ENCODE results near the gene CLK3. TPM values are rescaled to one million over a fixed set of nuclear protein-coding genes. Genes with fewer than 3 reads are reported as not detected.

The CLK3 gene
- total and polyA plus RNA-seq, 8 donors, result 58.0 to 91.0 (median 80.3) TPM

- no peak for DNase-seq
- Histone ChIP-seq H3K27ac (no peak overlapping the region), H3K27me3 (no peaks in the 10 kb centered on the region), H3K4me3 (no peak overlapping the region), H3K9me3 (no peaks in the 10 kb centered on the region), H3K36me3 (peaks cover 0 to 99% of the 10 kb centered on the region in 2 donors), H3K4me1 (no peaks in the 10 kb centered on the region)
- no peak for ATAC-seq
- TF ChIP-seq, protein P1, sequence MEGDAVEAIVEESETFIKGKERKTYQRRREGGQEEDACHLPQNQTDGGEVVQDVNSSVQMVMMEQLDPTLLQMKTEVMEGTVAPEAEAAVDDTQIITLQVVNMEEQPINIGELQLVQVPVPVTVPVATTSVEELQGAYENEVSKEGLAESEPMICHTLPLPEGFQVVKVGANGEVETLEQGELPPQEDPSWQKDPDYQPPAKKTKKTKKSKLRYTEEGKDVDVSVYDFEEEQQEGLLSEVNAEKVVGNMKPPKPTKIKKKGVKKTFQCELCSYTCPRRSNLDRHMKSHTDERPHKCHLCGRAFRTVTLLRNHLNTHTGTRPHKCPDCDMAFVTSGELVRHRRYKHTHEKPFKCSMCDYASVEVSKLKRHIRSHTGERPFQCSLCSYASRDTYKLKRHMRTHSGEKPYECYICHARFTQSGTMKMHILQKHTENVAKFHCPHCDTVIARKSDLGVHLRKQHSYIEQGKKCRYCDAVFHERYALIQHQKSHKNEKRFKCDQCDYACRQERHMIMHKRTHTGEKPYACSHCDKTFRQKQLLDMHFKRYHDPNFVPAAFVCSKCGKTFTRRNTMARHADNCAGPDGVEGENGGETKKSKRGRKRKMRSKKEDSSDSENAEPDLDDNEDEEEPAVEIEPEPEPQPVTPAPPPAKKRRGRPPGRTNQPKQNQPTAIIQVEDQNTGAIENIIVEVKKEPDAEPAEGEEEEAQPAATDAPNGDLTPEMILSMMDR (IDR thresholded peaks at IDR 0.05), result no peak
- intact Hi-C loops (cut with DNase I), result loop anchor here (10.0 kb wide), 2 partner anchors 133 to 323 kb away; partner anchors contain the start of gene RPP25 (in 1 of the 2)
Measured at GRCh38 chr15:74631408-74631807, 15.8 kb downstream of the CLK3 start.

DNA sequence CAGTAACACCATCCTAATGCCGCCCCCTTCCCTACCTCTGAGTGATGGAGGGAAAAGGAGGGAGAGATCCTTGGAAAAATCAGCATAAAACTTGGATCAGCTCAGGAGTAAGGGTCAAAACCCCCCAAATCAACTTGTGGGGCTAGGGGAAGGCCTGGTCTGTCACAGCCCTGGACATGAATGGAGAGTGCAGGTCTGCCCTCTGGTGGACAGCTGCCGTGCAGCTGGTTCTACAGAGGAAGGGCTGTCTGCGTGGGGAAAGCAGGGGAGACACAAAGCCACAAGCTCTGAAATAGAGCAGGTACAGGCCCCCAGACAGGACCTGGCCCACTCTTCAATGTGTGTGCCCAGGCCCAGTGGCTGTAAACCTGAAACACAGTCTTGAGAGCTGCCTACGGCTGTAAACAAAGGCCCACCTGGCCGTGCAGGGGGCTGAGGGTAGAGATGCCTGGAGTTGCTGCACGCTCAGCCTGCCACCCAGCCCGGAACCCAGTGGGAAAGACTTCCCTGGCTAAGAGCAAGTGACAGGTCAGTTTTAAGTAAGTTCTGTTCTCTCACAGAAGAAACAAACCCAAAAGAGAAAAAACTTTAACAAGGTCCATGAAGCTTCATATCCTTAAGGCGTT lies 16.4 kb downstream of the CLK3 start:
- DNase-seq, result peak in 2 of 4 donors; percentile 66 to 83
- Histone ChIP-seq H3K9me3 (no peaks in the 10 kb centered on the region), H3K4me1 (no peaks in the 10 kb centered on the region), H3K27me3 (no peaks in the 10 kb centered on the region), H3K27ac (no peak overlapping the region), H3K4me3 (no peak overlapping the region), H3K36me3 (peaks cover 0 to 99% of the 10 kb centered on the region in 2 donors)
- intact Hi-C loops (cut with DNase I), result loop anchor here (10.0 kb wide), 2 partner anchors 133 to 323 kb away; partner anchors contain the start of gene RPP25 (in 1 of the 2)
- TF ChIP-seq, protein P1 (IDR thresholded peaks at IDR 0.05), result peak; percentile 77 to 86
- peak; percentile 70 for ATAC-seq

DNA sequence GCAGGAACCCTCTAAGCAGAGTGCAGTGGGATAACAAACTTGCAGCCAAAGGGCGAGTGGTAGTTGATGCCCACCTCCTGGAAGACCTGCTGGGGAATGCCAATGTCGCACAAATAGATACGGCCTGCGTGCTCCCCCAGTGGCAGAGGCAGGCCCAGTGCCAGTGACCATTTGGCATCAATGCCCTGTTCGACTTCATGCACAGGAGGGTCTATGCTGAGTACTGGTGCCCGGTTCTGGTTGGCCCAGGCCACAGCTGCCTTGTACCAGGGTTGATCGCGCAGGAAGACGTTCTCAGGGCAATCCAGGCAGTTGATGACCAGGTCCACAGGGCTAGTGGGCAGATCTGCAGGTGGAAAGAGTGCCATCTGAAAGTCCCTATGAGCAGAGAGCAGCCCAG lies 17.0 kb downstream of the CLK3 start:
- H3K27me3 ChIP-seq, result no peaks in the 10 kb centered on the region
- intact Hi-C loops (cut with DNase I), result loop anchor here (10.0 kb wide), 2 partner anchors 132 to 322 kb away; partner anchors contain the start of gene RPP25 (in 1 of the 2)
- H3K9me3 ChIP-seq, result no peaks in the 10 kb centered on the region
- H3K36me3 ChIP-seq, result peaks cover 0 to 99% of the 10 kb centered on the region in 2 donors
- DNase-seq, result no peak
- H3K4me3 ChIP-seq, result no peak overlapping the region
- no peak for ATAC-seq
- no peak overlapping the region for H3K27ac ChIP-seq
- no peaks in the 10 kb centered on the region for H3K4me1 ChIP-seq
- TF ChIP-seq, protein P1 (IDR thresholded peaks at IDR 0.05), result no peak

- H3K4me1 ChIP-seq, result no peaks in the 10 kb centered on the region
- intact Hi-C loops (cut with DNase I), result loop anchor here (2.0 to 10.0 kb wide), 3 partner anchors 131 to 321 kb away; partner anchors contain the start of gene RPP25 (in 1 of the 2)
Measured at GRCh38 chr15:74633781-74634180, 18.1 kb downstream of the CLK3 start.

GRCh38 chr15:74635228-74635627 lies 19.6 kb downstream of the CLK3 start:
- peak; percentile 88 for ATAC-seq
- peak in 1 of 4 donors; percentile 67 for DNase-seq
- intact Hi-C loops (cut with DNase I), result loop anchor here (2.0 to 10.0 kb wide), 3 partner anchors 130 to 320 kb away; partner anchors contain the start of gene RPP25 (in 1 of the 2)

More at GRCh38 chr15:74633781-74634180, 18.1 kb downstream of the CLK3 start:
- Histone ChIP-seq H3K9me3 (no peaks in the 10 kb centered on the region), H3K4me3 (no peak overlapping the region), H3K27me3 (no peaks in the 10 kb centered on the region), H3K27ac (no peak overlapping the region), H3K36me3 (peaks cover 0 to 99% of the 10 kb centered on the region in 2 donors)
- ATAC-seq (no peak), DNase-seq (no peak)
- TF ChIP-seq, protein P1 (IDR thresholded peaks at IDR 0.05), result no peak

More at GRCh38 chr15:74635228-74635627, 19.6 kb downstream of the CLK3 start:
- Histone ChIP-seq H3K9me3 (no peaks in the 10 kb centered on the region), H3K36me3 (peaks cover 0 to 99% of the 10 kb centered on the region in 2 donors), H3K4me3 (no peak overlapping the region), H3K4me1 (peaks cover 0 to under 1% of the 10 kb centered on the region in 2 donors), H3K27ac (no peak overlapping the region), H3K27me3 (no peaks in the 10 kb centered on the region)
- TF ChIP-seq, protein P1 (IDR thresholded peaks at IDR 0.05), result peak; percentile 76 to 92

Data from left lung (tissue), 10 donors.